Endothelial cell (in vitro differentiated cells): ENCODE data around the gene ATP4B. TPM values are rescaled to one million over a fixed set of nuclear protein-coding genes. Genes with fewer than 3 reads are reported as not detected.

Experiments
- DNase-seq: peaks from one replicate; pipeline ENCODE4 v3.0.0; 2021; ENCODE audit warnings: low spot score
- H3K27ac Mint-ChIP-seq: one replicate; pipeline ENCODE4 v1.8.0; 2021; ENCODE audit warnings: mixed read lengths, inconsistent platforms; ENCODE audit not compliant: unreplicated experiment
- H3K27me3 Mint-ChIP-seq: one replicate; pipeline ENCODE4 v1.8.0; 2021; ENCODE audit warnings: mild to moderate bottlenecking, moderate library complexity, mixed read lengths, inconsistent platforms; ENCODE audit not compliant: unreplicated experiment
- H3K36me3 Mint-ChIP-seq: one replicate; pipeline ENCODE4 v1.8.0; 2021; ENCODE audit warnings: mild to moderate bottlenecking, low read depth, mixed read lengths, inconsistent platforms; ENCODE audit not compliant: unreplicated experiment
- H3K4me1 Mint-ChIP-seq: one replicate; pipeline ENCODE4 v1.8.0; 2021; ENCODE audit warnings: mild to moderate bottlenecking, mixed read lengths, inconsistent platforms; ENCODE audit not compliant: unreplicated experiment
- H3K4me3 Mint-ChIP-seq: one replicate; pipeline ENCODE4 v1.8.0; 2021; ENCODE audit warnings: mild to moderate bottlenecking, mixed read lengths, inconsistent platforms; ENCODE audit not compliant: unreplicated experiment
- H3K9me3 Mint-ChIP-seq: one replicate; pipeline ENCODE4 v1.8.0; 2021; ENCODE audit warnings: mixed read lengths, inconsistent platforms; ENCODE audit not compliant: unreplicated experiment
- total RNA-seq: library from RNA; stranded (reverse); fragmentation: NEBNext Ultra II Directional; extraction: Animal tissue kit (Norgen Biotek cat#: 25700); gene quantifications from one replicate; pipeline ENCODE4 v1.2.1, GENCODE V29; 2021; ENCODE audit not compliant: unreplicated experiment
- TF ChIP-seq, protein P1 (sequence below): fragments of 200-600 bp; sonication (generic); IDR thresholded peaks from one replicate; pipeline ENCODE4 v1.5.0; 2021; ENCODE audit warnings: antibody characterized with exemption; ENCODE audit not compliant: unreplicated experiment

ATP4B gene
- total RNA-seq, 1 donor from 2014 or later = not detected

DNA sequence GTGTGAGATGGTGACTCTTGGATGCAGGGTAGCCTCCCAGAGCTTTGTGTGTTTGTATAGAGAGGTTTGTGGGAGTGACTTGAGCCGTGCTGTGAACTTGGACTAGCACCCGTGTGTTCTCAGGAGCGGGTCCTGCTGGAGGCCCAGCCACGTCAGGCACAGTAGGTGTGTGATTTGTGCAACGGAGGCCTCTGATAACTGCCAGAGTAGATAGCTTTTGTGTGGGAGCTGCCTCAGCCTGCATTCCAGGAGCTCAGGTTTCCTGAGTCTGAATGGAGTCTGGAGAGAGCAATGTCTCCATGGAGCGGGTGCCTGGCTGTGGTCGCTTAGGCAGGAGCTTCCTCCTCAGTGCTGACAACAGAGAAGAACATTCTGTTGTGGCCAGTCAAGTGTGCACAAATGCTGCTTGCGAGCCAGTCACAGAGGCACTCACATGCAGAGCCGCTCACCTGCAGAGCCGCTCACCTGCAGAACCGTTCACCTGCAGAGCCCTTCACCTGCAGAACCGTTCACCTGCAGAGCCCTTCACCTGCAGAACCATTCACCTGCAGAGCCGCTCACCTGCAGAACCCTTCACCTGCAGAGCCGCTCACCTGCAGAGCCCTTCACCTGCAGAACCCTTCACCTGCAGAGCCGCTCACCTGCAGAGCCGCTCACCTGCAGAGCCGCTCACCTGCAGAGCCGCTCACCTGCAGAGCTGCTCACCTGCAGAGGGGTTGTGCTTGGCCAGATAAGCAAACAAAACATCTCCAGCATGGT lies 40.8 kb downstream of the ATP4B start:
- TF ChIP-seq, protein P1, sequence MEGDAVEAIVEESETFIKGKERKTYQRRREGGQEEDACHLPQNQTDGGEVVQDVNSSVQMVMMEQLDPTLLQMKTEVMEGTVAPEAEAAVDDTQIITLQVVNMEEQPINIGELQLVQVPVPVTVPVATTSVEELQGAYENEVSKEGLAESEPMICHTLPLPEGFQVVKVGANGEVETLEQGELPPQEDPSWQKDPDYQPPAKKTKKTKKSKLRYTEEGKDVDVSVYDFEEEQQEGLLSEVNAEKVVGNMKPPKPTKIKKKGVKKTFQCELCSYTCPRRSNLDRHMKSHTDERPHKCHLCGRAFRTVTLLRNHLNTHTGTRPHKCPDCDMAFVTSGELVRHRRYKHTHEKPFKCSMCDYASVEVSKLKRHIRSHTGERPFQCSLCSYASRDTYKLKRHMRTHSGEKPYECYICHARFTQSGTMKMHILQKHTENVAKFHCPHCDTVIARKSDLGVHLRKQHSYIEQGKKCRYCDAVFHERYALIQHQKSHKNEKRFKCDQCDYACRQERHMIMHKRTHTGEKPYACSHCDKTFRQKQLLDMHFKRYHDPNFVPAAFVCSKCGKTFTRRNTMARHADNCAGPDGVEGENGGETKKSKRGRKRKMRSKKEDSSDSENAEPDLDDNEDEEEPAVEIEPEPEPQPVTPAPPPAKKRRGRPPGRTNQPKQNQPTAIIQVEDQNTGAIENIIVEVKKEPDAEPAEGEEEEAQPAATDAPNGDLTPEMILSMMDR = no peak
- Mint-ChIP-seq H3K4me3 (no peak overlapping the region), H3K27ac (peak overlapping the region; percentile 3), H3K4me1 (peaks cover 8% of the 10 kb centered on the region), H3K9me3 (no peaks in the 10 kb centered on the region), H3K27me3 (peaks cover under 1% of the 10 kb centered on the region), H3K36me3 (peaks cover 23% of the 10 kb centered on the region)
- DNase-seq = peak; percentile 15

DNA sequence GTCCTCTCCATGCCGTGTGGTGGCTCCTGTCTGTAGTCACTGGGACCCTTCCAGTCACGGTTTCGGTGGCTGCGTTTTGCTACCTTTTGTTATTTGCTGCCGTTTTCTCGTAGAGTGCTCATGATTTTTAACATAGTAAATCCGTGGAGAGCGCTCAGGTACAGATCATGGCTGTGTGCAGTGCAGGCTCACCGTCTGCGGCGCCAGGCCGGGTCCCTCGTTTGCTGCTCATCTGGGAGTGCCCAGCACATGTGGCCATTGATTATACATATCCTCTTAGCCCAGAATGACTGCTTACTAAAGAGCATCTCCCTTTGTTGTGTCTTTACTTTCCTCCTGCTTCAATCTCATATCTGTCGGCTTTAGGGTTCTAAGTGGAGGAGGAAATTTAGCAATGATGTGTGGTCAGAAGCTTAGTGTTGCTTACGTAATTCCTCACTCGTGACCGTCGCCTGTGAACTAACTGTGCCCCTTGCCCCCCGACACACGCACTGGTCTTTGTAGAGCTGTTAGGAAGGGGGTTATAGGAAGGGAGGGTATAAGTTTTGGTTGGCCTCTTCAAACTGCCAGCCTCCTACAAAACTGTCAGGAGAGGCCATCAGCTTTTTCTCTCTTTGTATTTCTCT lies 41.6 kb downstream of the ATP4B start:
- no peaks in the 10 kb centered on the region for H3K27me3 Mint-ChIP-seq
- H3K4me3 Mint-ChIP-seq = no peak overlapping the region

DNA sequence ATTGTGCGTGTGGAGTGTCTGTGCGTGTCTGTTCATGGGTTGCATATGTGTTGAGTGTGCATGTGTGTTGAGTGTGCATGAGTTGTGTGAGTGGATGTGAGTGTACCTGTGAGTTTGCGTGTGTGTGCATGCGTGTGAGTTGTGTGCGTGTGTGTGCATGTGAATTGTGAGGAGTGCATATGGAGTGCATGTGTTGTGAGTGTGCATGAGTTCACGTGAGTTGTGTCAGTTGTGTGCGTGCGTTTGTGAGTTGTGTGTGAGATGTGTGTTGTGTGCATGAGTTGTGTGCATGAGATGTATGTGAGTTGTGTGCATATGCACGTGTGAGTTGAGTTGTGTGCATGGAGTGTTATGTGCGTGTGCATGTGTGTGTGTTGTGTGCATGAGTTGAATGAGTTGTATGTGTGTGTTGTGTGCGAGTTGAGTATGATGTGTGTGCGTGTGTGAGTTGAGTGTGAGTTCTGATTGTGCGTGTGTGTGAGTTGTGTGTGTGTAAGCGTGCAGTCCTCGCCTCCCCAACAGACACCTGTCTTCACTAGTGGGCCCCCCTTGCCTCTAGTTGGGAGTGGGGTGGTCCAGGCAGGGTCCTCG lies 44.1 kb downstream of the ATP4B start:
- Mint-ChIP-seq H3K9me3 (no peaks in the 10 kb centered on the region), H3K36me3 (peaks cover 31% of the 10 kb centered on the region), H3K4me1 (peaks cover 8% of the 10 kb centered on the region), H3K27me3 (peaks cover 3% of the 10 kb centered on the region), H3K4me3 (no peak overlapping the region), H3K27ac (no peak overlapping the region)
- TF ChIP-seq, protein P1 = no peak
- DNase-seq = no peak

More for the DNA sequence above, 41.6 kb downstream of the ATP4B start:
- Mint-ChIP-seq H3K4me1 (peaks cover 8% of the 10 kb centered on the region), H3K9me3 (no peaks in the 10 kb centered on the region), H3K27ac (peak overlapping the region; percentile 3), H3K36me3 (peaks cover 24% of the 10 kb centered on the region)
- TF ChIP-seq, protein P1 = no peak
- DNase-seq = no peak

DNA sequence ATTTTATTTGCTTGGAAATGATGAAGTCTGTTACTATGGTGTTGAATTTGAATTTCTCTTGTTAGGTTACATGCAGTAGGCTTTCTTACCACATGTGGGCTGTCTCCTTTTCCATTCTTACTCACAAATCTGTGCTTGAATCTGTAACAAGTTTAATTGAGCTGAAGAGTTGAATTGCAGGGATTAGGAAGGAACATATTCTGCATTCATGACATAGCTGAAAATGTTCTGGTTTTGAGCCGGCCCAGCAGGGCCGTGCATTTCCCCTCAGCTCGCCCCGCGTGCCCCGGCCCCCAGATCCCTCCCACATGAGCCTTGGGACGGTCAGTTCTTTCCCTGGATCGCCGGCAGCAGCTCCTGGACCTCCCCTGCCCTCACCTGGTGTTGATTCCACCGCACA lies 45.4 kb downstream of the ATP4B start:
- TF ChIP-seq, protein P1 = no peak
- Mint-ChIP-seq H3K36me3 (peaks cover 36% of the 10 kb centered on the region), H3K27me3 (peaks cover 7% of the 10 kb centered on the region), H3K4me3 (no peak overlapping the region), H3K4me1 (peaks cover 8% of the 10 kb centered on the region), H3K9me3 (no peaks in the 10 kb centered on the region), H3K27ac (peak overlapping the region; percentile 26)
- no peak for DNase-seq

DNA sequence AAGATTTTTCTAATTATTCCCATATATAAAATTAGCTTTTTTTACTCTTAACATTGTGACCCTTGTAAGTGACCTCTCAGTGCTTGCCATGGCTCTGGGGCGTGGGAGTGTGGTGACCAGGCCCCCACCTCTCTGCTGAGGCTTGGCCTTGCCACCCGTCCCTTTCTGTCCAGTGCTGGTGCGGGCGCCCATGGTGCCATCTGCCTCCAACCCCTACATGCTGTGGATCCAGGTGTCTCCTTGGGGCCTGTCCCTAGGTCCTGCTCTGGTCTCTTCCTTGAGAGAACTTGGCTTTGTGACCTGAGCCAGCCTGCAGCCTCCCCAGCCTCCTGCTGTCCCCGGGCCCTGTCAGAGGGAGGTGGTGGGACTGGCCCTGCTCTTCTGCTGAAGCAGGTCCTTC lies 46.0 kb downstream of the ATP4B start:
- H3K27ac Mint-ChIP-seq = peak overlapping the region; percentile 26
- H3K36me3 Mint-ChIP-seq = peaks cover 36% of the 10 kb centered on the region
- no peaks in the 10 kb centered on the region for H3K9me3 Mint-ChIP-seq
- DNase-seq = no peak
- H3K4me3 Mint-ChIP-seq = no peak overlapping the region
- peaks cover 7% of the 10 kb centered on the region for H3K4me1 Mint-ChIP-seq
- H3K27me3 Mint-ChIP-seq = peaks cover 7% of the 10 kb centered on the region
- TF ChIP-seq, protein P1 = no peak
